ENCODE measurements around the gene FBXO47. TPM values are rescaled to one million over a fixed set of nuclear protein-coding genes. Genes with fewer than 3 reads are reported as not detected.

FBXO47 gene
- total and polyA plus RNA-seq, 9 of the 15 experiments (the other 6 are each of a cell fraction or from before 2014, with no cell fraction given), result not detected

DNA sequence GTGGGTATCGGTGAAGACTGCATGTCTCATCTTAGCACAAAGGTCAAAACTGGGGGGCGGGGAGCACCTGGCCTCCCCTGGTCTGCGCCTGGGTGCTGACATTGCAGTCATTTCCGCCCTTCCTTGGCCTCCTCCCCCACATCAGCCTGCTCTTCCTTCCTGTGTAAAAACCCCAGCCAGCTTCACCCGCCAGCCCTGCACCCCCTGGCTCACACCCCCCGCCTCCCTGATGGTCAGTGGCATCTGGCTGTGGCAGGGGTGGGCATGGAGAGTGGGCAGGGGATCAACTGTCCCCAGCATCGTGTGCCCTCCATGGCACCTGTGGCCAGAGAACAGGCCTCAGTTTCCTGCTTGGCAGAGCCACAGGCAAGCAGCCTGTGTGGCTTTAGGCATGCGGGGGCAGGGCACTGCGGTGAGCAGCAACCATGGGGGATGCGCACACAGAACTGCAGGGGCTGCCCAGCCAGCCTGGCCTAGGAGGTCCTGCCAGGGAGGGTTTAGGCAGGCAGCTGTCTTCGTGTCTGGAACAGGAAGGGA, 68.3 kb downstream of the FBXO47 start (continued):
- TF ChIP-seq ZKSCAN8 (CRISPR knock-in tag; IDR thresholded peaks at IDR 0.05), result 0 out of 2 replicates have a peak, but pooled peaks have one; percentile 42
- TF ChIP-seq ZNF324 (CRISPR knock-in tag; IDR thresholded peaks at IDR 0.05), result no peak
- TF ChIP-seq, protein P1, sequence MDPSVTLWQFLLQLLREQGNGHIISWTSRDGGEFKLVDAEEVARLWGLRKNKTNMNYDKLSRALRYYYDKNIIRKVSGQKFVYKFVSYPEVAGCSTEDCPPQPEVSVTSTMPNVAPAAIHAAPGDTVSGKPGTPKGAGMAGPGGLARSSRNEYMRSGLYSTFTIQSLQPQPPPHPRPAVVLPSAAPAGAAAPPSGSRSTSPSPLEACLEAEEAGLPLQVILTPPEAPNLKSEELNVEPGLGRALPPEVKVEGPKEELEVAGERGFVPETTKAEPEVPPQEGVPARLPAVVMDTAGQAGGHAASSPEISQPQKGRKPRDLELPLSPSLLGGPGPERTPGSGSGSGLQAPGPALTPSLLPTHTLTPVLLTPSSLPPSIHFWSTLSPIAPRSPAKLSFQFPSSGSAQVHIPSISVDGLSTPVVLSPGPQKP (CRISPR knock-in tag; IDR thresholded peaks at IDR 0.05), result no peak
- peak; percentile 56; the same call in 1 of the 2 replicates for TF ChIP-seq SMARCA4 (IDR thresholded peaks at IDR 0.05)
- TF ChIP-seq ZSCAN29 (IDR thresholded peaks at IDR 0.05), result no peak
- TF ChIP-seq ZNF766 (CRISPR knock-in tag; conservative IDR thresholded peaks at IDR 0.05), result peak; percentile 50; the same call in 1 of the 2 replicates
- no peak for TF ChIP-seq MAFF (IDR thresholded peaks at IDR 0.05; ENCODE audit: low read length)
- TF ChIP-seq MTF1 (CRISPR knock-in tag; IDR thresholded peaks at IDR 0.05; ENCODE audit: borderline replicate concordance), result no peak
- peak; percentile 15; the same call in 1 of the 2 replicates for TF ChIP-seq NFE2 (IDR thresholded peaks at IDR 0.05; ENCODE audit: low read depth)
- no peak for TF ChIP-seq TAL1 (IDR thresholded peaks at IDR 0.05)
- no peak for TF ChIP-seq PTRF (tag; IDR thresholded peaks at IDR 0.05)
- TF ChIP-seq CCAR2 (IDR thresholded peaks at IDR 0.05; ENCODE audit: low read depth, low read length), result no peak
- TF ChIP-seq KLF6 (CRISPR knock-in tag; IDR thresholded peaks at IDR 0.05; ENCODE audit: borderline replicate concordance), result no peak; the same call in 1 of the 2 replicates
- TF ChIP-seq KLF16 (IDR thresholded peaks at IDR 0.05), result peak; percentile 48; the same call in 1 of the 2 replicates
- no peak for TF ChIP-seq KDM2B (CRISPR knock-in tag; IDR thresholded peaks at IDR 0.05)
- TF ChIP-seq CAMTA2 (CRISPR knock-in tag; conservative IDR thresholded peaks at IDR 0.05), result no peak
- TF ChIP-seq, protein P2, sequence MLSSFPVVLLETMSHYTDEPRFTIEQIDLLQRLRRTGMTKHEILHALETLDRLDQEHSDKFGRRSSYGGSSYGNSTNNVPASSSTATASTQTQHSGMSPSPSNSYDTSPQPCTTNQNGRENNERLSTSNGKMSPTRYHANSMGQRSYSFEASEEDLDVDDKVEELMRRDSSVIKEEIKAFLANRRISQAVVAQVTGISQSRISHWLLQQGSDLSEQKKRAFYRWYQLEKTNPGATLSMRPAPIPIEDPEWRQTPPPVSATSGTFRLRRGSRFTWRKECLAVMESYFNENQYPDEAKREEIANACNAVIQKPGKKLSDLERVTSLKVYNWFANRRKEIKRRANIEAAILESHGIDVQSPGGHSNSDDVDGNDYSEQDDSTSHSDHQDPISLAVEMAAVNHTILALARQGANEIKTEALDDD (IDR thresholded peaks at IDR 0.05), result no peak
- TF ChIP-seq RBFOX2 (IDR thresholded peaks at IDR 0.05; ENCODE audit: low read depth, low read length), result peak; percentile 38; the same call in 1 of the 2 replicates
- TF ChIP-seq ZBTB17 (CRISPR knock-in tag; IDR thresholded peaks at IDR 0.05), result peak; percentile 63; the same call in 1 of the 2 replicates
- TF ChIP-seq EGR1 (conservative IDR thresholded peaks at IDR 0.05), result peak; percentile 70
- no peak for TF ChIP-seq SNRNP70 (optimal IDR thresholded peaks at IDR 0.05; ENCODE audit: low read depth, low read length)
- TF ChIP-seq, protein P3, sequence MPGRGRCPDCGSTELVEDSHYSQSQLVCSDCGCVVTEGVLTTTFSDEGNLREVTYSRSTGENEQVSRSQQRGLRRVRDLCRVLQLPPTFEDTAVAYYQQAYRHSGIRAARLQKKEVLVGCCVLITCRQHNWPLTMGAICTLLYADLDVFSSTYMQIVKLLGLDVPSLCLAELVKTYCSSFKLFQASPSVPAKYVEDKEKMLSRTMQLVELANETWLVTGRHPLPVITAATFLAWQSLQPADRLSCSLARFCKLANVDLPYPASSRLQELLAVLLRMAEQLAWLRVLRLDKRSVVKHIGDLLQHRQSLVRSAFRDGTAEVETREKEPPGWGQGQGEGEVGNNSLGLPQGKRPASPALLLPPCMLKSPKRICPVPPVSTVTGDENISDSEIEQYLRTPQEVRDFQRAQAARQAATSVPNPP (IDR thresholded peaks at IDR 0.05; ENCODE audit: borderline replicate concordance, insufficient read depth, insufficient read length), result no peak
- no peak for TF ChIP-seq CEBPG (CRISPR knock-in tag; IDR thresholded peaks at IDR 0.05)
- TF ChIP-seq CEBPG (tag; conservative IDR thresholded peaks at IDR 0.05 in 1 of 2, IDR thresholded peaks at IDR 0.05 in 1 of 2), result no peak
- 0 out of 2 replicates have a peak, but pooled peaks have one; percentile 27 for TF ChIP-seq ERF (CRISPR knock-in tag; IDR thresholded peaks at IDR 0.05)
- TF ChIP-seq BRD9 (IDR thresholded peaks at IDR 0.05; ENCODE audit: low read depth, partially characterized antibody), result no peak
- TF ChIP-seq ZNF224 (CRISPR knock-in tag; IDR thresholded peaks at IDR 0.05), result no peak
- TF ChIP-seq KDM4B (IDR thresholded peaks at IDR 0.05; ENCODE audit: borderline replicate concordance in 2 of 2, low read depth in 1 of 2), result no peak; a peak in 1 of 4 replicates
- peak in 1 of 2 experiments; percentile 29; a peak in 1 of 4 replicates for TF ChIP-seq TRIM24 (IDR thresholded peaks at IDR 0.05)

Data from K562 (cell line).